Cardiac muscle cell (in vitro differentiated cells and primary cell): Measurements from ENCODE around the gene CTBP2. TPM values are rescaled to one million over a fixed set of nuclear protein-coding genes. Genes with fewer than 3 reads are reported as not detected.
"Not testable (repeated sequence)": the region's sequence is repeated elsewhere in the genome, so short reads cannot be mapped to it uniquely, and the experiment has no call there.

Source experiments
- DNase-seq, 2 donors: peaks; one replicate each; pipeline versions ENCODE4 v3.0.0 to v3.0.0-alpha.2; 2010 to 2017; ENCODE audit warnings: low read depth in 1 of 2, low spot score in 1 of 2
- H3K27ac ChIP-seq: fragments of 200-600 bp; sonication (generic); 2 replicates; pipeline ENCODE4 v1.5.1; 2016
- H3K27me3 ChIP-seq: fragments of 200-600 bp; sonication (generic); 2 replicates; pipeline ENCODE4 v1.6.0; 2016; ENCODE audit warnings: control low read depth
- H3K36me3 ChIP-seq: fragments of 200-600 bp; sonication (generic); 2 replicates; pipeline ENCODE4 v1.5.1; 2016; ENCODE audit warnings: control low read depth
- H3K4me1 ChIP-seq: fragments of 200-600 bp; sonication (generic); 2 replicates; pipeline ENCODE4 v1.8.1; 2017; ENCODE audit warnings: low read depth, mild to moderate bottlenecking, mixed run types
- H3K4me3 ChIP-seq: fragments of 200-600 bp; sonication (generic); 2 replicates; pipeline ENCODE4 v1.5.1; 2016; ENCODE audit warnings: mild to moderate bottlenecking
- H3K9me3 ChIP-seq: fragments of 200-600 bp; sonication (generic); 2 replicates; pipeline ENCODE4 v1.5.1; 2017; ENCODE audit warnings: low read depth, mild to moderate bottlenecking, control low read depth
- CTCF ChIP-seq: IDR thresholded peaks from 2 replicates; pipeline ENCODE4 v1.5.1; 2012; ENCODE audit warnings: low read depth, mild to moderate bottlenecking, low read length
- polyA plus RNA-seq: library from polyadenylated mRNA; unstranded; fragments of >200 nt; fragmentation: Nextera tagmentation; extraction: Ambion mirVana; gene quantifications from 2 replicates; pipeline ENCODE4 v1.2.1, GENCODE V29; 2016
- total RNA-seq: library from RNA; depleted of rRNA; stranded (reverse); fragments of >200 nt; gene quantifications from 2 replicates; pipeline ENCODE4 v1.2.3, GENCODE V29; 2016

The CTBP2 gene
- total and polyA plus RNA-seq, 2 experiments from 2014 or later = 67.4 to 74.5 TPM

GRCh38 chr10:124990671-124991625 lies 169.4 kb downstream of the CTBP2 start:
- H3K4me1 ChIP-seq = no peaks in the 10 kb centered on the region
- H3K27me3 ChIP-seq = no peaks in the 10 kb centered on the region
- TF ChIP-seq CTCF = no peak
- peaks cover 45% of the 10 kb centered on the region for H3K36me3 ChIP-seq
- H3K9me3 ChIP-seq = no peaks in the 10 kb centered on the region
- H3K4me3 ChIP-seq = no peak overlapping the region
- H3K27ac ChIP-seq = peak overlapping the region; percentile 30
- DNase-seq = no peak

GRCh38 chr10:124989526-124989925 lies 170.8 kb downstream of the CTBP2 start:
- Histone ChIP-seq H3K27me3 (no peaks in the 10 kb centered on the region), H3K27ac (peak overlapping the region; percentile 63), H3K4me3 (no peak overlapping the region), H3K36me3 (peaks cover 52% of the 10 kb centered on the region), H3K9me3 (no peaks in the 10 kb centered on the region), H3K4me1 (no peaks in the 10 kb centered on the region)
- no peak for DNase-seq
- TF ChIP-seq CTCF = no peak

GRCh38 chr10:124988753-124989152 lies 171.6 kb downstream of the CTBP2 start:
- H3K4me1 ChIP-seq, DNase-seq, H3K27me3 ChIP-seq, H3K4me3 ChIP-seq, H3K27ac ChIP-seq, H3K9me3 ChIP-seq: not testable (repeated sequence)
- peaks cover 52% of the 10 kb centered on the region for H3K36me3 ChIP-seq

GRCh38 chr10:124987788-124988187 lies 172.6 kb downstream of the CTBP2 start:
- Histone ChIP-seq H3K4me3 (no peak overlapping the region), H3K4me1 (no peaks in the 10 kb centered on the region), H3K27ac (peak overlapping the region; percentile 62), H3K9me3 (no peaks in the 10 kb centered on the region), H3K27me3 (no peaks in the 10 kb centered on the region), H3K36me3 (peaks cover 52% of the 10 kb centered on the region)
- TF ChIP-seq CTCF = no peak
- no peak for DNase-seq

GRCh38 chr10:124985162-124985561 lies 175.2 kb downstream of the CTBP2 start:
- no peak for DNase-seq
- Histone ChIP-seq H3K27me3 (no peaks in the 10 kb centered on the region), H3K4me1 (no peaks in the 10 kb centered on the region), H3K36me3 (peaks cover 51% of the 10 kb centered on the region), H3K9me3 (no peaks in the 10 kb centered on the region), H3K27ac (peak overlapping the region; percentile 42), H3K4me3 (no peak overlapping the region)
- no peak for TF ChIP-seq CTCF

- H3K36me3 ChIP-seq = peaks cover 51% of the 10 kb centered on the region
- H3K27me3 ChIP-seq = no peaks in the 10 kb centered on the region
- no peak overlapping the region for H3K4me3 ChIP-seq
- DNase-seq = no peak
- H3K27ac ChIP-seq = peak overlapping the region; percentile 55
- H3K4me1 ChIP-seq = no peaks in the 10 kb centered on the region
- no peaks in the 10 kb centered on the region for H3K9me3 ChIP-seq
- TF ChIP-seq CTCF = no peak
These were observed 176.0 kb downstream of the CTBP2 start for GRCh38 chr10:124984376-124984775.
